B cell (primary cell): Measurements from ENCODE around the gene PITPNM1. TPM values are rescaled to one million over a fixed set of nuclear protein-coding genes. Genes with fewer than 3 reads are reported as not detected.

Source experiments
- ATAC-seq: fragments of 200-7000 bp; cut with Tn5 transposase; one replicate; pipeline ENCODE4 v1.10.0; 2021; ENCODE audit warnings: low read depth, mild to moderate bottlenecking, moderate number of reproducible peaks, moderate library complexity
- CTCF ChIA-PET: fragments of 350-600 bp; sonication (Branson Sonifier 250); formaldehyde crosslinking; loops from one replicate; lab custom pipeline; 2021; ENCODE audit warnings: antibody characterized with exemption, inconsistent platforms; lab: Charles Lee
- POLR2A ChIA-PET: fragments of 350-600 bp; sonication (Branson Sonifier 250); formaldehyde crosslinking; loops from one replicate; lab custom pipeline; 2021; ENCODE audit warnings: antibody characterized with exemption; lab: Charles Lee
- DNase-seq: peaks from one replicate; pipeline ENCODE4 v3.0.0; 2013
- H2AFZ ChIP-seq: 2 replicates; pipeline ENCODE4 v1.6.1; 2012; ENCODE audit warnings: mild to moderate bottlenecking, low read depth, low read length; ENCODE audit not compliant: insufficient read depth, poor library complexity, severe bottlenecking
- H3K27ac ChIP-seq, 2 donors: 1 replicate in 1 of 2; 2 replicates in 1 of 2; pipeline ENCODE4 v1.5.1; 2012 to 2013; ENCODE audit warnings: low read length in 2 of 2, mild to moderate bottlenecking in 2 of 2, moderate library complexity in 1 of 2
- H3K27me3 ChIP-seq, 4 experiments: fragments of 200-600 bp in 1 of 4; sonication (generic) in 1 of 4; replicated peaks in 1 of 4; 1 replicate in 2 of 4; 2 replicates in 2 of 4; pipeline versions ENCODE4 v1.6.1 to v1.7.0; 2013 to 2016; ENCODE audit warnings: low read length in 3 of 4, mild to moderate bottlenecking in 2 of 4, mixed read lengths in 1 of 4, moderate library complexity in 1 of 4; ENCODE audit not compliant: insufficient read depth in 4 of 4, control insufficient read depth in 3 of 4; ENCODE audit errors: control extremely low read depth in 1 of 4
- H3K36me3 ChIP-seq, 2 experiments: replicated peaks in 1 of 2; 1 replicate in 1 of 2; 2 replicates in 1 of 2; pipeline versions ENCODE4 v1.6.1 to v1.7.1; 2013; ENCODE audit warnings: low read length in 1 of 2; ENCODE audit not compliant: insufficient read depth in 2 of 2, control insufficient read depth in 1 of 2; ENCODE audit errors: control extremely low read depth in 1 of 2, extremely low read depth in 1 of 2
- H3K4me1 ChIP-seq, 2 donors: fragments of 200-600 bp in 1 of 2; sonication (generic) in 1 of 2; 1 replicate in 1 of 2; 2 replicates in 1 of 2; pipeline versions ENCODE4 v1.5.1 to v1.6.1; 2013 to 2017; ENCODE audit warnings: low read length in 2 of 2; ENCODE audit not compliant: control insufficient read depth in 2 of 2, insufficient read depth in 2 of 2
- H3K4me2 ChIP-seq: replicated peaks from 2 replicates; pipeline ENCODE3; 2012; ENCODE audit warnings: mild to moderate bottlenecking, low read depth, low read length; ENCODE audit not compliant: poor library complexity, severe bottlenecking
- H3K4me3 ChIP-seq, 5 experiments: fragments of 200-600 bp in 1 of 5; sonication (generic) in 1 of 5; 1 replicate in 3 of 5; 2 replicates in 2 of 5; pipeline versions ENCODE4 v1.5.1 to v1.7.0; 2011 to 2016; ENCODE audit warnings: low read length in 4 of 5, mild to moderate bottlenecking in 4 of 5, low read depth in 2 of 5, control low read depth in 1 of 5, moderate library complexity in 1 of 5; ENCODE audit not compliant: insufficient read depth in 1 of 5; ENCODE audit errors: control extremely low read depth in 1 of 5, extremely low read depth in 1 of 5
- H3K79me2 ChIP-seq: fragments of 200-600 bp; sonication (generic); one replicate; pipeline ENCODE4 v1.6.0; 2016; ENCODE audit warnings: low read length; ENCODE audit not compliant: control insufficient read depth, insufficient read depth
- H3K9ac ChIP-seq: fragments of 200-600 bp; sonication (generic); 2 replicates; pipeline ENCODE4 v1.6.1; 2017; ENCODE audit warnings: mild to moderate bottlenecking, low read length, moderate library complexity
- H3K9me3 ChIP-seq, 3 donors: one replicate each; pipeline versions ENCODE4 v1.6.1 to v1.7.1; 2013; ENCODE audit warnings: low read length in 2 of 3; ENCODE audit not compliant: control insufficient read depth in 2 of 3, insufficient read depth in 1 of 3; ENCODE audit errors: control extremely low read depth in 1 of 3
- H4K20me1 ChIP-seq: 2 replicates; pipeline ENCODE4 v1.6.0; 2012; ENCODE audit warnings: mild to moderate bottlenecking, low read length; ENCODE audit not compliant: insufficient read depth, control insufficient read depth, poor library complexity, severe bottlenecking
- H3K27ac Mint-ChIP-seq: one replicate; pipeline ENCODE4 v1.8.0; 2021; ENCODE audit warnings: mixed read lengths
- H3K27me3 Mint-ChIP-seq: one replicate; pipeline ENCODE4 v1.8.0; 2021; ENCODE audit warnings: mixed read lengths
- H3K4me1 Mint-ChIP-seq: one replicate; pipeline ENCODE4 v1.8.0; 2021; ENCODE audit warnings: mixed read lengths
- H3K4me3 Mint-ChIP-seq: one replicate; pipeline ENCODE4 v1.8.0; 2021; ENCODE audit warnings: mixed read lengths
- H3K9me3 Mint-ChIP-seq: one replicate; pipeline ENCODE4 v1.8.0; 2022; ENCODE audit warnings: mixed read lengths; ENCODE audit not compliant: insufficient read depth
- EZH2 ChIP-seq: IDR thresholded peaks from 2 replicates; pipeline ENCODE4 v1.6.1; 2012; ENCODE audit warnings: borderline replicate concordance, low read depth, mild to moderate bottlenecking, moderate library complexity, low read length; ENCODE audit not compliant: insufficient read depth, poor library complexity, severe bottlenecking
- WGBS: methylation state at CpG from one replicate; pipeline ENCODE4 v1.1.5; 2013; ENCODE audit warnings: missing lambda C conversion rate; ENCODE audit not compliant: insufficient coverage; 5-methylcytosine and 5-hydroxymethylcytosine counted together
- intact Hi-C: fragments of 100-400 bp; cut with micrococcal nuclease; formaldehyde crosslinking; loops from one replicate; pipeline ENCODE4 v1.10.0; 2022
- polyA plus RNA-seq: library from polyadenylated mRNA; depleted of rRNA; stranded (reverse); fragments of >200 nt; gene quantifications from 2 replicates; pipeline ENCODE4 v1.2.3, GENCODE V29; 2012
- total RNA-seq, 2 donors: library from RNA; stranded (reverse); fragments of 120-200 nt in 1 of 2; gene quantifications; 1 replicate in 1 of 2; 2 replicates in 1 of 2; pipeline versions ENCODE4 v1.2.3 to v1.2.4, GENCODE V29; 2013 to 2022
- TF ChIP-seq, protein P1 (sequence below): fragments of 200-600 bp; IDR thresholded peaks from one replicate; pipeline ENCODE4 v1.8.0; 2022; ENCODE audit warnings: antibody characterized with exemption, mild to moderate bottlenecking

Gene PITPNM1
- total and polyA plus RNA-seq, 2 donors (not counting 1 experiment from before 2014, with no cell fraction given): 152 to 166 TPM

DNA sequence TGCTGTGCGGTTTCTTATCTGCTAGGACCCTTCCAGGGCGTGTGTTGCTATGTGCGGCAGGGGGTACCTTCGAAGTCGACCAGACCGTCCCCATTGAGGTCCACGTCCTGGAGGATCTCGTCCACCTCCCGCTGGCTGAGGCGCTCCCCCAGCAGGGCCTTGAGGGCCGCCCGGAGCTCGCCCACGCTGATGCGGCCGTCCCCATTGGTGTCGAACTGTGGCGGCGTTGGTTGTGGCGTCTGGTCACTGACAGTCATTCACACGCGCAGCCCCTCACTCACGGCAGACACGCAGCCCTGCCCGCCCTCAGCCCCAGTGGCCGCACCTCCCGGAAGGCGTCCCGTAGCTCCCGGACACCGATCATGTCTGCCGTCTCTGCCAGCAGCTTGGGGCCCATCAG lies 14.6 kb upstream of the PITPNM1 start:
- WGBS: 93% methylated on average over 32 of the region's 32 CpGs
- intact Hi-C loops: no loop called here
- peaks cover 0 to 13% (median 1%) of the 10 kb centered on the region in 4 experiments for H3K27me3 ChIP-seq

DNA sequence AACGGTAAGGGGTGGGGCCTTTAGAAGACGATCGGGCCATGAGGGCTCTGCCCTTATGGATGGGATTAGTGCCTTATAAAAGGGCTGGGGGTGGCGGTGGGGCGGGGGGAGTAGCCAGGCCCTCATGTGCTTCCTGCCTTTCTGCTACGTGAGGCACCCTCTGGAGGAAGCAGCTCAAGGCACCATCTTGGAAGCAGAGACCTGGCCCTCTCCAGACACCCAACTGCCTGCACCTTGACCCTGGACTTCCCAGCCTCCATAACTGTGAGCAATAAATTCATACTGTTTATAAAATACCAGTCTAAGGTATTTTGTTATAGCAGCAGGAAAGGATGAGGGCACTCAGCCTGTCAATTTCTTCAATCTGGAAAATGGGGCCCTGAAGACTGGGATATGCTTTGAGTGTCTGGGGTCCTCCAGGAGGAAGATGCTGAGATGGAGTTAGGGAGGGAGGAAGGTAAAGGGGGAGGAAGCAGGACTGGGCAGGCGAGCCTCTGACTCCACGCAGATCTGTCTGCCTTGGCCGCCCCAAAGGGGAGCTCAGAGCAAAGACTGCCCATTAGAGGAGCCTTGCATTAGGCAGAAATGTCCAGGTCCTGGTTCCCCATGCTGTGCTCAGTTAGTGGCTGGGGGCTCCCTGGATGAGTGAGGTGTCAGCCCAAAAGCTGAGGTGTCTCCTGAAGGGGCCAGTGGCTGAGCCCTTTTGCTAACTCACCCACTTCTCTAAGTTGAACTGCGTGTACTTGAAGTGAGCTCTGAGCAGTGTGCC lies 12.8 kb upstream of the PITPNM1 start:
- H2AFZ ChIP-seq: no peak overlapping the region
- H3K4me2 ChIP-seq: no peak overlapping the region
- ChIA-PET CTCF (no interaction called here), POLR2A (no interaction called here)
- no peaks in the 10 kb centered on the region for H3K36me3 ChIP-seq
- Mint-ChIP-seq H3K4me1 (no peaks in the 10 kb centered on the region), H3K27me3 (peaks cover 21% of the 10 kb centered on the region), H3K4me3 (no peak overlapping the region), H3K9me3 (no peaks in the 10 kb centered on the region), H3K27ac (no peak overlapping the region)
- no peak for TF ChIP-seq EZH2
- TF ChIP-seq, protein P1, sequence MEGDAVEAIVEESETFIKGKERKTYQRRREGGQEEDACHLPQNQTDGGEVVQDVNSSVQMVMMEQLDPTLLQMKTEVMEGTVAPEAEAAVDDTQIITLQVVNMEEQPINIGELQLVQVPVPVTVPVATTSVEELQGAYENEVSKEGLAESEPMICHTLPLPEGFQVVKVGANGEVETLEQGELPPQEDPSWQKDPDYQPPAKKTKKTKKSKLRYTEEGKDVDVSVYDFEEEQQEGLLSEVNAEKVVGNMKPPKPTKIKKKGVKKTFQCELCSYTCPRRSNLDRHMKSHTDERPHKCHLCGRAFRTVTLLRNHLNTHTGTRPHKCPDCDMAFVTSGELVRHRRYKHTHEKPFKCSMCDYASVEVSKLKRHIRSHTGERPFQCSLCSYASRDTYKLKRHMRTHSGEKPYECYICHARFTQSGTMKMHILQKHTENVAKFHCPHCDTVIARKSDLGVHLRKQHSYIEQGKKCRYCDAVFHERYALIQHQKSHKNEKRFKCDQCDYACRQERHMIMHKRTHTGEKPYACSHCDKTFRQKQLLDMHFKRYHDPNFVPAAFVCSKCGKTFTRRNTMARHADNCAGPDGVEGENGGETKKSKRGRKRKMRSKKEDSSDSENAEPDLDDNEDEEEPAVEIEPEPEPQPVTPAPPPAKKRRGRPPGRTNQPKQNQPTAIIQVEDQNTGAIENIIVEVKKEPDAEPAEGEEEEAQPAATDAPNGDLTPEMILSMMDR: no peak
- no peaks in the 10 kb centered on the region for H3K4me1 ChIP-seq
- H3K27me3 ChIP-seq: peaks cover 0 to 13% (median 1%) of the 10 kb centered on the region in 4 experiments
- peaks cover 0 to 8% (median 0%) of the 10 kb centered on the region in 3 donors for H3K9me3 ChIP-seq
- H4K20me1 ChIP-seq: no peaks in the 10 kb centered on the region
- WGBS: 96% methylated on average over 9 of the region's 10 CpGs
- ATAC-seq (no peak), DNase-seq (no peak)
- no peak overlapping the region for H3K4me3 ChIP-seq
- intact Hi-C loops: no loop called here
- H3K27ac ChIP-seq: no peak overlapping the region
- no peaks in the 10 kb centered on the region for H3K79me2 ChIP-seq
- no peak overlapping the region for H3K9ac ChIP-seq

More for the DNA sequence above, 14.6 kb upstream of the PITPNM1 start:
- ChIA-PET POLR2A (no interaction called here), CTCF (no interaction called here)
- H3K4me2 ChIP-seq: no peak overlapping the region
- no peak overlapping the region for H3K27ac Mint-ChIP-seq
- H3K9me3 ChIP-seq: peaks cover 0 to 8% (median 0%) of the 10 kb centered on the region in 3 donors
- no peak for TF ChIP-seq EZH2
- TF ChIP-seq, protein P1: no peak
- H4K20me1 ChIP-seq: no peaks in the 10 kb centered on the region
- H2AFZ ChIP-seq: no peak overlapping the region
- ATAC-seq (no peak), DNase-seq (no peak)
- no peak overlapping the region for H3K27ac ChIP-seq
- peaks cover 18% of the 10 kb centered on the region for H3K27me3 Mint-ChIP-seq
- H3K36me3 ChIP-seq: no peaks in the 10 kb centered on the region
- H3K4me3 ChIP-seq: no peak overlapping the region
- no peaks in the 10 kb centered on the region for H3K79me2 ChIP-seq
- H3K4me3 Mint-ChIP-seq: no peak overlapping the region
- no peaks in the 10 kb centered on the region for H3K9me3 Mint-ChIP-seq
- no peak overlapping the region for H3K9ac ChIP-seq
- no peaks in the 10 kb centered on the region for H3K4me1 ChIP-seq
- H3K4me1 Mint-ChIP-seq: no peaks in the 10 kb centered on the region
